ENCODE data around the gene SKAP2.
A peak's percentile ranks its signal among the peaks of the same experiment; 100 is the strongest.

The SKAP2 gene

GRCh38 chr7:26735976-26736600, 128.3 kb downstream of the SKAP2 start:
- no peak for DNase-seq

GRCh38 chr7:26729150-26729775, 135.1 kb downstream of the SKAP2 start:
- no peak for DNase-seq

- DNase-seq = no peak
Observed at GRCh38 chr7:26726051-26726450, 138.3 kb downstream of the SKAP2 start.

DNA sequence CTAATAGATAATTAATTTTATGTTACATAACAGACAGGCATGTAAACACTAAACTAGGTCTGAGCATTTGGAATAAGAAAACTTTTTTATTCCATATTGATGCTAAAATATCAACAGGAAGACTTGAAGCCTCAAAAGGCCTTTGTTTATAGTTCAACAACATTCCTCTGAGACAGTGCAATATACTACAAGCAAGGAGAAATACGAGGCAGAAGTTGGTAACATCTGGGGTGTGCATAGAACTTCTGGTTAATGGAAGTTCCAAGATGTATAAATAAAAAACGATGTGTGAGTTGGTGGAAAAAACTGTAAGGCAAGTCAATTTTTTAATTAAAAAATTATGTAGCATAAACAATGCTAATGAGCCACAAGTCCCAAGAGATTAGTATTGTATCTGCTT, 139.6 kb downstream of the SKAP2 start:
- no peak for DNase-seq

DNA sequence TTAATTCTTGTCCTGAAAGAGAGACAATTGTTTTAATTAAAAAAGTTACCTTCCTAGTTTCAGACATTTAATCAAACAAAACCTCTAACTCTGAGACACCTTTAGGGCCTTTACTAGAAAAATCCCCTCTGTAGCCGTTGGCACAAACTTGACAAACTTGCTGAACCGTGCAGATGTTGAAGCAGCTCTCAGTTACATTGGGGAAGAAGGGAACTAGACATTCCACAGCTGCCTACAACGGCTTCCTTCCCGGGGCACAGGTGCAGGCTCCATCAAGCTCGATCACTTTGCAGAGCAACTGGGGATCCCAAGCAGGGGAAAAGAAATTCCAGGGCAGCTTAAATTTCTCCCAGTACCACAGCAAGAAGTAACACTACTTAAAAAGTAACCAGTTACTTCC, 141.3 kb downstream of the SKAP2 start:
- DNase-seq = no peak

DNA sequence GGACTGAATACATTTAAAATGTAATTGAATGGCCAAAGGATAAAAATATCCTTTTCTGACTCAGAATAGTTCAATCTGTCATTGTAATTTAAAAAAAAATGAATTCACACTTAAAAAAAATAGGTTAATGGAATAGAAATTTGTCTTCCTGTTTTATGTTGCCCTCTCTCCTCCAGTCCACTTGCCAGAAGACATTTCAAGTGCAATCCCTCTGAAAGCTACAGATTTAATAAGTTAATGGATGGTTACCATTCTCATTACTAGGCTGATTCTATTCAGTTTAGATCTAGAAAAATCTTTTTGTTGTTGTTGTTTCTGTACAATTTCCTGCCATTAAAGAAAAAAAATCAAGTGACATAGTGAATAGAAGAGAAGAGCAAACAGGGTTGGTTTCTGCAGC, 142.9 kb downstream of the SKAP2 start:
- DNase-seq = no peak

- no peak for DNase-seq
Observed at GRCh38 chr7:26718063-26718462, 146.3 kb downstream of the SKAP2 start.

- no peak for DNase-seq
Observed at GRCh38 chr7:26714438-26714837, 150.0 kb downstream of the SKAP2 start.

- no peak for DNase-seq
Observed at GRCh38 chr7:26714006-26714405, 150.4 kb downstream of the SKAP2 start.

- no peak for DNase-seq
Observed at GRCh38 chr7:26709210-26709990, 155.0 kb downstream of the SKAP2 start.

- peak in 1 of 2 experiments; percentile 55 for DNase-seq
Observed at GRCh38 chr7:26705567-26705966, 158.8 kb downstream of the SKAP2 start.

DNA sequence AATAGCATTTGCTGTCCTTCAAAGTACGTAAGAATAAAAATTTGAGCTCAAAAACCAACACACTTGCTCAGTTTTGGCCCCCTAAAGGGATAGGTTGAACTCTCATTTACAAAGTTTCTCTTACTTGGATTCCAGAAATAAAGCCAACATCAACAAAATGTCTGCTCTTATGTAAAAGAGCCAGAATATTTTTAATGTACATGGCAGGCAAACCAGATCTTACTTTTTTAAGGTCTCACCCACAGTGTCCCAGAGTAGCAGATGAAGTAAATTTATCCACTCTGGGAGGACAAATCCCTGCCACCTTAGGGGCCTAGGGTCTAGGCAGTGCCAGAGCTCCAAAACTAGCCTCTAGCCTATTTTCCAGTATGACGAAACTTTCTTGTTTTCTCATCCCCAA, 159.6 kb downstream of the SKAP2 start:
- DNase-seq = no peak

DNA sequence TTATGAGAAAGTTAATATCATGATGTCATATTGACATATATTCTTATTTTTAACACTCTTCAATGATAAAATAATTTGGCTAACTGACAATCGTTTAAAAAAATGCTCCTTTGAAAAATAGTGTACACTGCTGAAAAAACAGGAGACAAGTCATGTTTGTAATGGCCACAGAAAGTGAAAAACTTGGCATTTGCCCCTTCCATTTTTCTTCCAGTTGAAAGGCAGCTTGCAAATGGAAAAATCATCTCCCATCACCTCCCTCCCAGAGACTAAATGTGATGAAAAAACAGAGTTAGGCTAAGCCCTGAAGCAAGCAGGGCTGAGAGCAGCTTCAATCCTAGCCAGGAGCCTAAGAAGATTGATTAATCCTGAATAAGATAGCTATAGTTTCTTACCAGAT, 160.4 kb downstream of the SKAP2 start:
- no peak for DNase-seq

DNA sequence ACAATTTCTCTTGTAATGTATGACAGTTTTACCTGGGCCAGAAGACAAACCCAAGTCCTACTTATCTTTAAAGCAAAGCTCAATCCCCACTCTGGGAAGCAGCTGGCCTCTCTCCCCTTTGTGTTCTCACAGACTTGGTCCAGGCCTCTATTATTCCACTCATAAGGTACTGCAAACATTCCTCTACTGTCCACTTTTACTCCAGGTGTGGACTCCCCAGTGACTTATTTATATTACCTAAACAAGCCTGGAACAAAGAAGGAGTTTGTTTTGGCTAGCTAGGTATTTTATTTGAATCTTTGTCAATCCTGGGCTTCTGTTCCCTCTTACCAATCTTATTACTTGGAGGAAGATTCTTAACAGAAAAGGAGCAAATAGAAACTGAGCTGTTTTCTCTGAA, 163.5 kb downstream of the SKAP2 start:
- no peak for DNase-seq

GRCh38 chr7:26700386-26700785, 164.0 kb downstream of the SKAP2 start:
- no peak for DNase-seq

DNA sequence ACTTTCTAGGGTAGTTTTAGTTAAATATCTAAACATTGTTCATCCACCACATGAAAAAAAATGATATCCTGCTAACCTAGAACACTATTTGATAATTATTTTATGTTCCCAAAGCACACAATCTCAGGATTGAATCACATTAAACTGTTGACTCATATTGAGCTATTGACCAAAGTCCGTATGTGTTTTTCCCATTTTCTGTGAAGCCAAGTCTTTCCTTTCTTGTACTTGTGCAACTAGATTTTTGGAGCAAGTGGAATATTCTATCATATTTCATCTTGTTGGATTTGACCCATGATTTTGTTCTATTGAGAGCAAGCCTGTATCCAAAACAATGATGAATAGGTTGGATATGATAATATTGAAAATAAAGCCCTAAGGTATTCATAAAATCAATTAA, 164.6 kb downstream of the SKAP2 start:
- no peak for DNase-seq

DNA sequence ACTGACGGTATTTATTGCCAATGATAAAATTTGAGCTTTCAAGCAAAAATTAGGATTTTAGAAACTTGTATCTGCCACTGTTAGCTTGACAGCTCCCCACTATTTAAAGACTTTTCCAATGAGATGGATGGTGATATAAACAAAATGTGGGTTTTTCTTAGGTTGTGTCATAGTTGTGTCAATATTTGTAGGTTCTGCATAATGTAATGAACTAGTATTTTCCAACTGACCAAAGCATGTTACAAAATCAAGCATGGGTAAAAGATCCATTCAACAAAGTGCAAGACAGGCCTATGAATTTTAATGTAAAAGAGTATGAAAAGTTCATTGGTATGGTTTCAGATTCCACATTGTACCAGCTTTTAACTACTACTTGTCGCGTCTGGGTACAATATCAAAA, 165.6 kb downstream of the SKAP2 start:
- DNase-seq = no peak

DNA sequence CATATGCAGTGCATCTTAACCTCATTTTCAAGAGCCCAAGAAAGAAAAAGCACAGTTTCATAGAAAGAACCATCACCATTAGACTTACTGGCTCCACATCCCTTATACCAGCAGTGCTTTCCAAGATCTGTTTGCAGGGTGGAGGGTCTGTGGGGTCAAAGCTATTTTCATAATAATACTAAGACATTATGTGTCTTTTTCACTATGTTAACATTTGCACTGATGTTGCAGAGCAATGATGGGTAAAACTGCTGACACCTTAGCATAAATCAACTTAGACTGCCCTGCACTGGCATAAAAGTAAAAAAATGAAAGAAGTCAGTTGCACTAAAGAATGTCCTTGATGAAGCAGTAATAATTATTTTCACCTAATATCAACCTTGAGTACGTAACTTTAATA, 166.2 kb downstream of the SKAP2 start:
- no peak for DNase-seq

DNA sequence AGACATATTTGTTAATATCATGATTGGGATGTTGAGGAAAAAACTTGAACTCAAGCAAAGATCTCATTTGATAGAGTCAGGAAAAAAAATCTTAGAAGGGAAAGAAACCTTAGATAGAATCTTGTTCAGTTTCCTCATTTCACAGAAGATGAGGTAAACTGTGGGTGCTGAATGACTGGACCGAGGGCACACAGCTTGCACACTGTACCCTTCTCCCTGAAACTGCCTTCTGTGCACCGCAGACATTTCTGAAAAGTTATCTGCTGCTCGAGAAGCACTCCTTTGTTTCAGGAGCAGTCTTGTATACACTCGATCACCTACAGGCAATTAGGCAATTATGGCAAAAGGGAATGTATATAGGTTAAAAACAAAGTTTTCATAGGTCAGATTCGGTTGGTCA, 167.4 kb downstream of the SKAP2 start:
- DNase-seq = no peak

DNA sequence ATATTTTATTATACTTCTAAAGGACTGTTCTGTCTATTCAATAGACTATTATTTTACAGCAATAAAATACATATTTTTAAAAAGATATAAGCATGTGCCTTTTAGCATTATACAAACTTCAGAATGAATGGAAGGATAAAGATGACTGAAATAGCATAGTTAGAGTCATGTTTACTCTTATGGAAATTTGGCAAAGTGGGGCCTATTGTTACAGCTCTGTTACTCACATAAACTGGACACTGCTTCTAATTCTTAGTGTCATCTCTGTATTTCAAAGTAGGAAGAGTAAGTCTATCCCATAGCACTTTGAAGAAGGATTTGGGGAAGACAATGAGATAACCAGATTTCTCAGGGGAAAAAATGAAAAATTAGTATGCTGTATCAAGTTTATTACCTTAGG, 168.2 kb downstream of the SKAP2 start:
- DNase-seq = no peak

DNA sequence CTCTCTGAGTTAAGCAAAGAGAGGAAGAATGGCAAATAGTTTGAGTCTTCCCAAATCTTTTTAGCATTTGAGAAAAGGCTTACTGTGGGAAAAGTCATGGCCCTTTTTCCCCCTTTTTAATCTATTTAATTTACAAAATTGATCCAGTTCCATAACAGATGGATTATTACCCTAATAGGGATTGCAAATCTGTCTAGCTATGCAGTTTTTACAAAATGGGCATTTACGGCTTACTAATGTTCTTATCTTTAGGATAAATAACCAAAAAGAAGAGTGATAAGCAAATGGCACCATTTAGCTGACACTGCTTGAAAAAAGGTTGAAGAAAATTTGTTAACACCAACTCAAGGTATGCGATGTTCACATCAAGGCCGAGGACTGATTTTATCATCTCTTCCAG, 169.7 kb downstream of the SKAP2 start:
- DNase-seq = no peak

- no peak for DNase-seq
Observed at GRCh38 chr7:26694141-26694540, 170.2 kb downstream of the SKAP2 start.

DNA sequence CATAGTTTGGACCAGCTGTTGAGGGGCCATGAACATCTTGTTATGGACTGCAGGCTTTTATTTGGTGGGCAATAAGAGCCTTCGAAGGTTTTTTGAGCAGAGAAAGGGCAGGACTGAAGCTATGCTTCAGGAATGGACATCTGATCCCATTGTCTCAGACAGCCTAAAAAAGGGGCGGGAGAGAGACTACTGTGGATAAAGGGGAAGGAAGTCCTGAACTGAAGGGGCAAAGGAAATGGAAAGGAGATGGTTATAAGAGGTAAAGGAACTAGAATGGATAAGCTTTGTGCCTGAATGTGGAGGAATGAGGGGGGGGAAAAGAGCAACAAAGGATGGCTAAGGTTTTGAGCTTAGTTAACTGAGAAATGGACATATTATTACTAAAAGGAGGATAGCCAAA, 172.5 kb downstream of the SKAP2 start:
- DNase-seq = no peak

GRCh38 chr7:26691406-26691805, 173.0 kb downstream of the SKAP2 start:
- DNase-seq = no peak
